GM12878 (cell line): Measurements from ENCODE around the gene GRIK2. TPM values are rescaled to one million over a fixed set of nuclear protein-coding genes. Genes with fewer than 3 reads are reported as not detected.
A peak's percentile ranks its signal among the peaks of the same experiment; 100 is the strongest.

Source experiments
- ATAC-seq: fragments of 200-7000 bp; cut with Tn5 transposase; 3 replicates; pipeline ENCODE4 v1.9.1; 2020; ENCODE audit warnings: mild to moderate bottlenecking, moderate library complexity
- BruUV-seq: library from RNA; stranded (reverse); fragments of 400-500 nt; replicated peaks from 2 replicates; lab custom pipeline; 2021; lab: Mats Ljungman, UMichigan
- CTCF ChIA-PET: fragments of 300-600 bp; sonication (Branson Sonifier 250); formaldehyde crosslinking; extraction: SDS; loops from one replicate; lab custom pipeline; 2021; ENCODE audit warnings: inconsistent platforms; lab: Yijun Ruan, JAX
- POLR2A ChIA-PET: fragments of 350-600 bp; formaldehyde crosslinking; extraction: SDS; loops from one replicate; lab custom pipeline; 2021; ENCODE audit warnings: inconsistent platforms; lab: Charles Lee
- RAD21 ChIA-PET: fragments of 300-600 bp; sonication (Branson Sonifier 250); formaldehyde crosslinking; loops from one replicate; lab custom pipeline; 2023; ENCODE audit warnings: antibody characterized with exemption; ENCODE audit not compliant: unreplicated experiment; lab: Charles Lee
- SMC1A ChIA-PET: fragments of 300-600 bp; sonication (Branson Sonifier 250); formaldehyde crosslinking; loops from one replicate; lab custom pipeline; 2023; ENCODE audit not compliant: unreplicated experiment, uncharacterized antibody; lab: Charles Lee
- DNase-seq: peaks from one replicate; pipeline ENCODE4 v3.0.0-alpha.2; 2011; ENCODE audit warnings: low read depth, low spot score
- FAIRE-seq: peaks from 3 replicates; lab custom pipeline; 2011; peaks lifted over from hg19 to GRCh38; lab: Jason Lieb, UNC
- H2AFZ ChIP-seq: 2 replicates; pipeline ENCODE4 v1.6.0; 2011; ENCODE audit warnings: low read depth, low read length, control low read depth; ENCODE audit not compliant: control insufficient read depth
- H3K27ac ChIP-seq: 2 replicates; pipeline ENCODE4 v1.5.1; 2011; ENCODE audit warnings: control low read depth; ENCODE audit not compliant: control insufficient read depth, insufficient read depth
- H3K27me3 ChIP-seq, 2 experiments: replicated peaks in 1 of 2; 2 replicates each; pipeline versions ENCODE4 v1.6.0 to v1.6.1; 2011; ENCODE audit warnings: low read length in 1 of 2; ENCODE audit not compliant: control insufficient read depth in 2 of 2, insufficient read depth in 2 of 2
- H3K36me3 ChIP-seq, 2 experiments: 2 replicates each; pipeline ENCODE4 v1.5.1; 2011; ENCODE audit warnings: low read length in 1 of 2; ENCODE audit not compliant: control insufficient read depth in 2 of 2, insufficient read depth in 2 of 2
- H3K4me1 ChIP-seq: 2 replicates; pipeline ENCODE4 v1.6.1; 2011; ENCODE audit warnings: mild to moderate bottlenecking, low read length, moderate library complexity, mixed read lengths; ENCODE audit not compliant: control insufficient read depth, insufficient read depth
- H3K4me2 ChIP-seq: 2 replicates; pipeline ENCODE4 v1.6.0; 2011; ENCODE audit warnings: control low read depth; ENCODE audit not compliant: control insufficient read depth, insufficient read depth
- H3K4me3 ChIP-seq: fragments of 200-600 bp; sonication (generic); 2 replicates; pipeline ENCODE4 v1.5.1; 2016
- H3K79me2 ChIP-seq: 2 replicates; pipeline ENCODE4 v1.6.0; 2011; ENCODE audit warnings: low read length; ENCODE audit not compliant: control insufficient read depth, insufficient read depth
- H3K9ac ChIP-seq: 2 replicates; pipeline ENCODE4 v1.8.0; 2011; ENCODE audit warnings: low read length, control low read depth, mixed read lengths; ENCODE audit not compliant: control insufficient read depth, insufficient read depth
- H3K9me3 ChIP-seq: replicated peaks from 3 replicates; pipeline ENCODE4 v1.5.1; 2011; ENCODE audit warnings: mild to moderate bottlenecking, low read length; ENCODE audit not compliant: control insufficient read depth, insufficient read depth
- H4K20me1 ChIP-seq: 2 replicates; pipeline ENCODE4 v1.6.0; 2011; ENCODE audit not compliant: control insufficient read depth, insufficient read depth
- BCL11A ChIP-seq: IDR thresholded peaks from 2 replicates; pipeline ENCODE4 v1.6.1; 2011; ENCODE audit warnings: low read depth, low read length
- BHLHE40 ChIP-seq, 2 experiments: fragments of 450-650 bp in 1 of 2; IDR thresholded peaks; 2 replicates each; pipeline ENCODE4 v1.6.1; 2011 to 2017; ENCODE audit warnings: low read depth in 2 of 2, borderline replicate concordance in 1 of 2, improper control_type of control experiment in 1 of 2, low read length in 1 of 2, mild to moderate bottlenecking in 1 of 2
- ESRRA ChIP-seq: IDR thresholded peaks from 2 replicates; pipeline ENCODE4 v1.6.1; 2012; ENCODE audit warnings: mild to moderate bottlenecking, low read length, improper control_type of control experiment
- GABPA ChIP-seq: IDR thresholded peaks from 2 replicates; pipeline ENCODE4 v1.6.1; 2014; ENCODE audit warnings: antibody characterized with exemption, low read depth, mild to moderate bottlenecking, inconsistent platforms
- MTA2 ChIP-seq: fragments of 450-650 bp; IDR thresholded peaks from 2 replicates; pipeline ENCODE4 v1.6.1; 2016; ENCODE audit warnings: low read depth, mild to moderate bottlenecking, moderate library complexity
- NFYA ChIP-seq: IDR thresholded peaks from 2 replicates; pipeline ENCODE4 v1.6.1; 2011; ENCODE audit warnings: low read depth, mild to moderate bottlenecking, low read length, improper control_type of control experiment, borderline replicate concordance
- SIN3A ChIP-seq: IDR thresholded peaks from 2 replicates; pipeline ENCODE4 v1.6.1; 2012; ENCODE audit warnings: low read depth, low read length, improper control_type of control experiment
- SPI1 ChIP-seq: IDR thresholded peaks from 2 replicates; pipeline ENCODE4 v1.6.1; 2011; ENCODE audit warnings: low read depth, mild to moderate bottlenecking, low read length, moderate library complexity, borderline replicate concordance; ENCODE audit not compliant: insufficient read depth
- SUZ12 ChIP-seq: fragments of 200-600 bp; sonication (generic); IDR thresholded peaks from one replicate; pipeline ENCODE4 v1.6.1; 2018; ENCODE audit warnings: antibody characterized with exemption, mild to moderate bottlenecking; ENCODE audit not compliant: unreplicated experiment
- TCF3 ChIP-seq: IDR thresholded peaks from 2 replicates; pipeline ENCODE4 v1.6.1; 2012; ENCODE audit warnings: low read depth, mild to moderate bottlenecking, low read length, borderline replicate concordance; ENCODE audit not compliant: insufficient read depth
- ZNF592 ChIP-seq: fragments of 450-650 bp; IDR thresholded peaks from 2 replicates; pipeline ENCODE4 v1.6.1; 2017; ENCODE audit warnings: mild to moderate bottlenecking, moderate library complexity
- in situ Hi-C: fragments of 300-500 bp; cut with MboI; formaldehyde crosslinking; loops from 9 replicates; pipeline ENCODE4 v1.14.3; 2018; ENCODE audit warnings: mixed read lengths
- intact Hi-C: fragments of 100-400 bp; cut with micrococcal nuclease; formaldehyde crosslinking; loops from one replicate; pipeline ENCODE4 v1.14.2; 2022; ENCODE audit not compliant: unreplicated experiment
- polyA plus RNA-seq, 11 experiments: library from polyadenylated mRNA; depleted of rRNA in 4 of 11; unstranded in 6 of 11; stranded (reverse) in 5 of 11; fragments of >200 nt; fragmentation: Nextera tagmentation in 4 of 11; fragmentation: Illumina TruSeq in 1 of 11; extraction: Ambion mirVana in 4 of 11; extraction: Trizol in 1 of 11; gene quantifications; 1 replicate in 1 of 11; 2 replicates in 10 of 11; pipeline versions ENCODE4 v1.2.1 to v1.2.3, GENCODE V29; 2011 to 2016; ENCODE audit warnings: inconsistent platforms in 2 of 11, missing spikeins in 2 of 11, low read depth in 1 of 11
- total RNA-seq, 4 experiments: library from RNA; depleted of rRNA in 3 of 4; stranded (reverse); fragments of >200 nt in 3 of 4; fragmentation: Illumina TruSeq in 1 of 4; extraction: Trizol in 1 of 4; gene quantifications; 2 replicates each; pipeline versions ENCODE4 v1.2.1 to v1.2.3, GENCODE V29; 2013 to 2021
- TF ChIP-seq, protein P1 (sequence below): fragments of 450-650 bp; IDR thresholded peaks from 2 replicates; pipeline ENCODE4 v1.6.1; 2018; ENCODE audit warnings: borderline replicate concordance, mild to moderate bottlenecking; ENCODE audit not compliant: partially characterized antibody
- TF ChIP-seq, protein P2 (sequence below): fragments of 450-650 bp; formaldehyde crosslinking; IDR thresholded peaks from 2 replicates; pipeline ENCODE4 v1.4.0; 2020; ENCODE audit warnings: mild to moderate bottlenecking, moderate library complexity

GRIK2 gene
- total and polyA plus RNA-seq, 10 of the 15 experiments (the other 5 are each of a cell fraction or from before 2014, with no cell fraction given) = not detected

- TF ChIP-seq SUZ12 (no peak), GABPA (no peak)
- TF ChIP-seq, protein P1, sequence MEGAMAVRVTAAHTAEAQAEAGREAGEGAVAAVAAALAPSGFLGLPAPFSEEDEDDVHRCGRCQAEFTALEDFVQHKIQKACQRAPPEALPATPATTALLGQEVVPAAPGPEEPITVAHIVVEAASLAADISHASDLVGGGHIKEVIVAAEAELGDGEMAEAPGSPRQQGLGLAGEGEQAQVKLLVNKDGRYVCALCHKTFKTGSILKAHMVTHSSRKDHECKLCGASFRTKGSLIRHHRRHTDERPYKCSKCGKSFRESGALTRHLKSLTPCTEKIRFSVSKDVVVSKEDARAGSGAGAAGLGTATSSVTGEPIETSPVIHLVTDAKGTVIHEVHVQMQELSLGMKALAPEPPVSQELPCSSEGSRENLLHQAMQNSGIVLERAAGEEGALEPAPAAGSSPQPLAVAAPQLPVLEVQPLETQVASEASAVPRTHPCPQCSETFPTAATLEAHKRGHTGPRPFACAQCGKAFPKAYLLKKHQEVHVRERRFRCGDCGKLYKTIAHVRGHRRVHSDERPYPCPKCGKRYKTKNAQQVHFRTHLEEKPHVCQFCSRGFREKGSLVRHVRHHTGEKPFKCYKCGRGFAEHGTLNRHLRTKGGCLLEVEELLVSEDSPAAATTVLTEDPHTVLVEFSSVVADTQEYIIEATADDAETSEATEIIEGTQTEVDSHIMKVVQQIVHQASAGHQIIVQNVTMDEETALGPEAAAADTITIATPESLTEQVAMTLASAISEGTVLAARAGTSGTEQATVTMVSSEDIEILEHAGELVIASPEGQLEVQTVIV = no peak
- TF ChIP-seq, all 136 proteins: peak for 0
Observed at GRCh38 chr6:101605426-101605825, 211.9 kb downstream of the GRIK2 start (continued).

- intact Hi-C loops = no loop called here
- Histone ChIP-seq H4K20me1 (no peaks in the 10 kb centered on the region), H3K36me3 (no peaks in the 10 kb centered on the region), H3K27me3 (no peaks in the 10 kb centered on the region), H3K9ac (no peak overlapping the region), H3K27ac (no peak overlapping the region), H3K4me1 (no peaks in the 10 kb centered on the region), H2AFZ (no peak overlapping the region), H3K79me2 (no peaks in the 10 kb centered on the region), H3K4me2 (no peak overlapping the region), H3K4me3 (no peak overlapping the region), H3K9me3 (no peaks in the 10 kb centered on the region)
- ChIA-PET CTCF (no interaction called here), POLR2A (no interaction called here), RAD21 (no interaction called here), SMC1A (interaction anchor here (0.8 kb wide), 1 partner anchor 16 kb away, joined by 4 read pairs; no protein-coding TSS in a partner anchor)
- ATAC-seq (peak; percentile 97), DNase-seq (peak; percentile 3), FAIRE-seq (no peak)
- BruUV-seq = no TSS peak
- in situ Hi-C loops = no loop called here
- TF ChIP-seq SIN3A (no peak), BHLHE40 (IDR thresholded peaks at IDR 0.05; ENCODE audit: borderline replicate concordance in 1 of 2, low read depth in 2 of 2, low read length in 1 of 2) (no peak), SPI1 (no peak), TCF3 (no peak), ESRRA (no peak), MTA2 (peak; percentile 75), ZNF592 (no peak), BCL11A (peak; percentile 82), NFYA (no peak)
- TF ChIP-seq, protein P2, sequence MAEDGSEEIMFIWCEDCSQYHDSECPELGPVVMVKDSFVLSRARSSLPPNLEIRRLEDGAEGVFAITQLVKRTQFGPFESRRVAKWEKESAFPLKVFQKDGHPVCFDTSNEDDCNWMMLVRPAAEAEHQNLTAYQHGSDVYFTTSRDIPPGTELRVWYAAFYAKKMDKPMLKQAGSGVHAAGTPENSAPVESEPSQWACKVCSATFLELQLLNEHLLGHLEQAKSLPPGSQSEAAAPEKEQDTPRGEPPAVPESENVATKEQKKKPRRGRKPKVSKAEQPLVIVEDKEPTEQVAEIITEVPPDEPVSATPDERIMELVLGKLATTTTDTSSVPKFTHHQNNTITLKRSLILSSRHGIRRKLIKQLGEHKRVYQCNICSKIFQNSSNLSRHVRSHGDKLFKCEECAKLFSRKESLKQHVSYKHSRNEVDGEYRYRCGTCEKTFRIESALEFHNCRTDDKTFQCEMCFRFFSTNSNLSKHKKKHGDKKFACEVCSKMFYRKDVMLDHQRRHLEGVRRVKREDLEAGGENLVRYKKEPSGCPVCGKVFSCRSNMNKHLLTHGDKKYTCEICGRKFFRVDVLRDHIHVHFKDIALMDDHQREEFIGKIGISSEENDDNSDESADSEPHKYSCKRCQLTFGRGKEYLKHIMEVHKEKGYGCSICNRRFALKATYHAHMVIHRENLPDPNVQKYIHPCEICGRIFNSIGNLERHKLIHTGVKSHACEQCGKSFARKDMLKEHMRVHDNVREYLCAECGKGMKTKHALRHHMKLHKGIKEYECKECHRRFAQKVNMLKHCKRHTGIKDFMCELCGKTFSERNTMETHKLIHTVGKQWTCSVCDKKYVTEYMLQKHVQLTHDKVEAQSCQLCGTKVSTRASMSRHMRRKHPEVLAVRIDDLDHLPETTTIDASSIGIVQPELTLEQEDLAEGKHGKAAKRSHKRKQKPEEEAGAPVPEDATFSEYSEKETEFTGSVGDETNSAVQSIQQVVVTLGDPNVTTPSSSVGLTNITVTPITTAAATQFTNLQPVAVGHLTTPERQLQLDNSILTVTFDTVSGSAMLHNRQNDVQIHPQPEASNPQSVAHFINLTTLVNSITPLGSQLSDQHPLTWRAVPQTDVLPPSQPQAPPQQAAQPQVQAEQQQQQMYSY (CRISPR knock-in tag) = no peak
Observed at GRCh38 chr6:101605874-101606273, 212.4 kb downstream of the GRIK2 start.
